HG03575 (cell line): ENCODE measurements around the gene HSPA1B.
"Not testable (repeated sequence)": the region's sequence is repeated elsewhere in the genome, so short reads cannot be mapped to it uniquely, and the experiment has no call there.

Source experiments
- ATAC-seq: cut with Tn5 transposase; IDR thresholded peaks from one replicate; pipeline ENCODE4 v1.9.1; 2021; ENCODE audit not compliant: unreplicated experiment, insufficient number of reproducible peaks, low FRiP score; ENCODE audit errors: extremely low read depth

The HSPA1B gene

GRCh38 chr6:31795616-31796298, 31.8 kb upstream of the HSPA1B start, which contains the start of gene VARS1:
TSS of gene VARS1 (minus strand) at chr6:31795752. CDS start at chr6:31795217, 535 bp downstream.
- no peak for ATAC-seq

- no peak for ATAC-seq
Measured at GRCh38 chr6:31796993-31797385, 30.5 kb upstream of the HSPA1B start.

- ATAC-seq = no peak
Measured at GRCh38 chr6:31797588-31797987, 29.9 kb upstream of the HSPA1B start.

- ATAC-seq = no peak
Measured at GRCh38 chr6:31799781-31800180, 27.8 kb upstream of the HSPA1B start.

GRCh38 chr6:31801031-31801927, 26.3 kb upstream of the HSPA1B start:
- not testable (repeated sequence) for ATAC-seq

GRCh38 chr6:31805939-31806469, 21.5 kb upstream of the HSPA1B start:
- no peak for ATAC-seq

GRCh38 chr6:31806470-31807272, 20.9 kb upstream of the HSPA1B start, which contains the start of gene LSM2:
TSS of gene LSM2 (minus strand) at chr6:31806966. CDS start at chr6:31806757, 209 bp downstream.
- no peak for ATAC-seq

GRCh38 chr6:31808599-31808998, 18.9 kb upstream of the HSPA1B start:
- not testable (repeated sequence) for ATAC-seq

GRCh38 chr6:31811645-31812044, 15.9 kb upstream of the HSPA1B start:
- no peak for ATAC-seq

GRCh38 chr6:31813465-31813849, 14.1 kb upstream of the HSPA1B start:
- no peak for ATAC-seq

- ATAC-seq = no peak
Measured at GRCh38 chr6:31814677-31815024, 12.9 kb upstream of the HSPA1B start.

- no peak for ATAC-seq
Measured at GRCh38 chr6:31815025-31815838, 12.3 kb upstream of the HSPA1B start, which contains the start of the genes HSPA1A and HSPA1L. TSS of gene HSPA1A (plus strand) at chr6:31815543. CDS start at chr6:31815757, 214 bp downstream. TSS of gene HSPA1L (minus strand) at chr6:31815283. CDS start at chr6:31811972, 3,311 bp downstream.

- ATAC-seq = not testable (repeated sequence)
Measured at GRCh38 chr6:31817133-31817928, 10.2 kb upstream of the HSPA1B start.

- not testable (repeated sequence) for ATAC-seq
Measured at GRCh38 chr6:31817929-31818511, 9.5 kb upstream of the HSPA1B start.

- ATAC-seq = no peak
Measured at GRCh38 chr6:31819871-31820299, 7.7 kb upstream of the HSPA1B start.

GRCh38 chr6:31820399-31820798, 7.1 kb upstream of the HSPA1B start:
- not testable (repeated sequence) for ATAC-seq
